Measurements from ENCODE around the gene NR1H4.
A peak's percentile ranks its signal among the peaks of the same experiment; 100 is the strongest.

Gene NR1H4

GRCh38 chr12:100572184-100572583, 98.5 kb downstream of the NR1H4 start:
- H3K27ac ChIP-seq, result peak overlapping the region; percentile 84; the same call in 1 of the 2 replicates

GRCh38 chr12:100573292-100574186, 99.9 kb downstream of the NR1H4 start, which contains the start of gene GAS2L3:
Gene GAS2L3 (plus strand): TSS chr12:100573684. CDS start chr12:100594905, 21,221 bp downstream.
- no peak for TF ChIP-seq CTCF (conservative IDR thresholded peaks at IDR 0.05)
- peak within 1 kb of the TSS; percentile 84 for H3K27ac ChIP-seq

More at GRCh38 chr12:100572184-100572583, 98.5 kb downstream of the NR1H4 start:
- TF ChIP-seq CTCF (conservative IDR thresholded peaks at IDR 0.05), result no peak

GRCh38 chr12:100574187-100575074, 100.8 kb downstream of the NR1H4 start:
- no peak for TF ChIP-seq CTCF (conservative IDR thresholded peaks at IDR 0.05)
- peak overlapping the region; percentile 84 for H3K27ac ChIP-seq

GRCh38 chr12:100576331-100577036, 102.8 kb downstream of the NR1H4 start:
- H3K27ac ChIP-seq, result no peak overlapping the region
- TF ChIP-seq CTCF (conservative IDR thresholded peaks at IDR 0.05), result no peak

- no peak for TF ChIP-seq CTCF (conservative IDR thresholded peaks at IDR 0.05)
Measured at GRCh38 chr12:100578923-100579322, 105.3 kb downstream of the NR1H4 start.

GRCh38 chr12:100579844-100580243, 106.2 kb downstream of the NR1H4 start:
- H3K27ac ChIP-seq, result no peak overlapping the region
- no peak for TF ChIP-seq CTCF (conservative IDR thresholded peaks at IDR 0.05)

More at GRCh38 chr12:100578923-100579322, 105.3 kb downstream of the NR1H4 start:
- H3K27ac ChIP-seq, result no peak overlapping the region

Measured in VCaP (cell line).